GM12874 (cell line): Measurements from ENCODE around the gene PDCD6IP.

Source experiments
- CTCF ChIP-seq: IDR thresholded peaks from 2 replicates; pipeline ENCODE4 v1.5.1; 2011; ENCODE audit warnings: low read depth, mild to moderate bottlenecking, control low read depth, low read length, moderate library complexity; ENCODE audit not compliant: insufficient read depth

The PDCD6IP gene

GRCh38 chr3:33798418-33799201 lies at the start of gene PDCD6IP:
PDCD6IP (plus strand) TSS chr3:33798630; CDS start chr3:33798729, 99 bp downstream.
- TF ChIP-seq CTCF, result peak; percentile 42

GRCh38 chr3:33749546-33750210 lies 48.8 kb upstream of the PDCD6IP start:
- TF ChIP-seq CTCF, result no peak

- TF ChIP-seq CTCF, result no peak
These were observed 48.2 kb upstream of the PDCD6IP start for GRCh38 chr3:33750211-33750548.

- no peak for TF ChIP-seq CTCF
These were observed 47.1 kb upstream of the PDCD6IP start for GRCh38 chr3:33751336-33751735.

GRCh38 chr3:33758281-33758680 lies 40.1 kb upstream of the PDCD6IP start:
- no peak for TF ChIP-seq CTCF

GRCh38 chr3:33758864-33759263 lies 39.6 kb upstream of the PDCD6IP start:
- TF ChIP-seq CTCF, result no peak

- TF ChIP-seq CTCF, result no peak
These were observed 29.7 kb upstream of the PDCD6IP start for GRCh38 chr3:33768578-33769330.
